Mesothelial cell of epicardium (in vitro differentiated cells): ENCODE results near the gene LKAAEAR1. TPM values are rescaled to one million over a fixed set of nuclear protein-coding genes. Genes with fewer than 3 reads are reported as not detected.
A peak's percentile ranks its signal among the peaks of the same experiment; 100 is the strongest.

Experiments used
- DNase-seq, 2 experiments: peaks; one replicate each; pipeline ENCODE4 v3.0.0; 2021; ENCODE audit warnings: low spot score in 2 of 2; ENCODE audit not compliant: unreplicated experiment in 2 of 2
- H3K27ac Mint-ChIP-seq: 2 replicates; pipeline ENCODE4 v1.8.0; 2021; ENCODE audit warnings: mixed read lengths
- H3K27me3 Mint-ChIP-seq: 2 replicates; pipeline ENCODE4 v1.8.0; 2021; ENCODE audit warnings: low read depth, mixed read lengths
- H3K36me3 Mint-ChIP-seq: 2 replicates; pipeline ENCODE4 v1.8.0; 2021; ENCODE audit warnings: mixed read lengths
- H3K4me1 Mint-ChIP-seq: 2 replicates; pipeline ENCODE4 v1.8.0; 2021; ENCODE audit warnings: mixed read lengths
- H3K4me3 Mint-ChIP-seq: 2 replicates; pipeline ENCODE4 v1.8.0; 2021; ENCODE audit warnings: mild to moderate bottlenecking, moderate library complexity, mixed read lengths
- H3K9me3 Mint-ChIP-seq: 2 replicates; pipeline ENCODE4 v1.8.0; 2021; ENCODE audit warnings: mixed read lengths
- CTCF ChIP-seq: fragments of 200-600 bp; sonication (generic); IDR thresholded peaks from one replicate; pipeline ENCODE4 v1.5.0; 2021; ENCODE audit warnings: antibody characterized with exemption; ENCODE audit not compliant: unreplicated experiment
- total RNA-seq: library from RNA; stranded (reverse); gene quantifications from 3 replicates; pipeline ENCODE4 v1.2.1, GENCODE V29; 2021

Gene LKAAEAR1
- total RNA-seq, 1 donor from 2014 or later: not detected

GRCh38 chr20:64079273-64080012 is 4.8 kb downstream of the LKAAEAR1 start, which contains the start of gene RGS19:
Gene RGS19 (minus strand): TSS chr20:64079518. CDS start chr20:64076886, 2,632 bp downstream.
- H3K27me3 Mint-ChIP-seq: peaks cover 37% of the 10 kb centered on the region
- peak within 1 kb of the TSS; percentile 71 for H3K4me3 Mint-ChIP-seq
- H3K4me1 Mint-ChIP-seq: peaks cover 17% of the 10 kb centered on the region
- TF ChIP-seq CTCF: no peak
- no peaks in the 10 kb centered on the region for H3K36me3 Mint-ChIP-seq
- no peaks in the 10 kb centered on the region for H3K9me3 Mint-ChIP-seq
- peak; percentile 58 to 73 for DNase-seq
- no peak within 1 kb of the TSS for H3K27ac Mint-ChIP-seq

- H3K9me3 Mint-ChIP-seq: no peaks in the 10 kb centered on the region
- no peak overlapping the region for H3K27ac Mint-ChIP-seq
- TF ChIP-seq CTCF: no peak
- peaks cover 33% of the 10 kb centered on the region for H3K27me3 Mint-ChIP-seq
- no peak for DNase-seq
- H3K4me1 Mint-ChIP-seq: peaks cover 14% of the 10 kb centered on the region
- H3K4me3 Mint-ChIP-seq: peak overlapping the region; percentile 62
- no peaks in the 10 kb centered on the region for H3K36me3 Mint-ChIP-seq
Observed at GRCh38 chr20:64078934-64079272, 5.3 kb downstream of the LKAAEAR1 start.

GRCh38 chr20:64077876-64078551 is 6.2 kb downstream of the LKAAEAR1 start:
- Mint-ChIP-seq H3K4me3 (no peak overlapping the region), H3K4me1 (peaks cover 14% of the 10 kb centered on the region), H3K27me3 (peaks cover 29% of the 10 kb centered on the region), H3K27ac (no peak overlapping the region), H3K36me3 (no peaks in the 10 kb centered on the region), H3K9me3 (no peaks in the 10 kb centered on the region)
- no peak for DNase-seq
- TF ChIP-seq CTCF: no peak

GRCh38 chr20:64077541-64077875 is 6.7 kb downstream of the LKAAEAR1 start:
- Mint-ChIP-seq H3K36me3 (no peaks in the 10 kb centered on the region), H3K4me1 (peaks cover 14% of the 10 kb centered on the region), H3K27ac (no peak overlapping the region), H3K27me3 (peaks cover 24% of the 10 kb centered on the region), H3K9me3 (no peaks in the 10 kb centered on the region), H3K4me3 (no peak overlapping the region)
- DNase-seq: no peak
- no peak for TF ChIP-seq CTCF

- TF ChIP-seq CTCF: no peak
- no peak for DNase-seq
- Mint-ChIP-seq H3K27ac (no peak overlapping the region), H3K27me3 (peaks cover 19% of the 10 kb centered on the region), H3K36me3 (no peaks in the 10 kb centered on the region), H3K4me3 (no peak overlapping the region), H3K9me3 (no peaks in the 10 kb centered on the region), H3K4me1 (peaks cover 14% of the 10 kb centered on the region)
Observed at GRCh38 chr20:64077094-64077493, 7.1 kb downstream of the LKAAEAR1 start.
